ENCODE results near the gene OR5AU1.

DNA sequence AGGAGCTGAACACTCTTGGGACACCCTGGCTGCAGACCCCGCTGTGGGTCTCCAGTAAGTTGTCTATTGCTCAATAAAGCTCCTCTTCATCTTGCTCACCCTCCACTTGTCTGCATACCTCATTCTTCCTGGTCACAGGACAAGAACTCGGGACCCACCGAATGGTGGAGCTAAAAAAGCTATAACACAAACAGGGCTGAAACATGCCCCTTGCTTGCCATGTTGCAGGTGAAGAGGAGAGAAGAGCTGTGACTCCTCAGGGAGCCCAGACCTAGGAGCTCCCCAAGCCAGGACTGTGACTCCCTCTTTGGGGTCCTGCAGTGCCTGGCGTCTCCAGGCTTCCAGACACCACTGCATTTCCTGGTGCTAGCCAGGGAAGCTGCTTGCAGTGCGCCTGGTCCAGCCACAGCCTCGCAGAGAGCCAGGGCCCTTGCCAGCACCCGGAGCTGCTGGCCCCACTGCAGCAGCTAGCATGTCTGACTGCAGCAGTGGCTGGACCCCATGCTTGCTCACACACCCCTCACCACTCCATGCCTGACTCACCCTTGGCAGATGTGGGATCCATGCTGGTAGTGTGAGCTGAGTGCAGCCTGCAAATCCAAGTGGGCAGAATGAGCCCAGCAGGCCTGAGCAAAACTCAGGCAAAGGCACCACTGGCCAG is 37.1 kb upstream of the OR5AU1 start:
- TF ChIP-seq POLR2A (IDR thresholded peaks at IDR 0.05) (no peak), CTCF (IDR thresholded peaks at IDR 0.05) (no peak)

Data from uterus (tissue), 2 donors.